ENCODE results near the gene EXOC1L.
"Not testable (repeated sequence)": the region's sequence is repeated elsewhere in the genome, so short reads cannot be mapped to it uniquely, and the experiment has no call there.

Gene EXOC1L

GRCh38 chr4:55838952-55839351 lies 19.4 kb downstream of the EXOC1L start:
- peak; percentile 50 for DNase-seq

- no peak for DNase-seq
These were observed 21.4 kb downstream of the EXOC1L start for GRCh38 chr4:55840956-55841355.

- DNase-seq, result peak; percentile 34
These were observed 22.0 kb downstream of the EXOC1L start for GRCh38 chr4:55841373-55842239.

- not testable (repeated sequence) for DNase-seq
These were observed 22.7 kb downstream of the EXOC1L start for GRCh38 chr4:55842312-55842711.

GRCh38 chr4:55849724-55850123 lies 30.1 kb downstream of the EXOC1L start:
- DNase-seq, result no peak

- no peak for DNase-seq
These were observed 32.3 kb downstream of the EXOC1L start for GRCh38 chr4:55851885-55852284.

GRCh38 chr4:55853484-55854046 lies 34.0 kb downstream of the EXOC1L start, which contains the start of gene EXOC1:
Gene EXOC1 (plus strand): TSS chr4:55853648. CDS start chr4:55858324, 4,676 bp downstream.
- DNase-seq, result peak; percentile 98

- DNase-seq, result no peak
These were observed 34.5 kb downstream of the EXOC1L start for GRCh38 chr4:55854129-55854528.

- no peak for DNase-seq
These were observed 38.0 kb downstream of the EXOC1L start for GRCh38 chr4:55857586-55857985.

GRCh38 chr4:55859711-55860110 lies 40.1 kb downstream of the EXOC1L start:
- DNase-seq, result no peak

GRCh38 chr4:55864577-55865223 lies 45.1 kb downstream of the EXOC1L start:
- no peak for DNase-seq

- no peak for DNase-seq
These were observed 45.7 kb downstream of the EXOC1L start for GRCh38 chr4:55865228-55865806.

GRCh38 chr4:55866290-55866907 lies 46.8 kb downstream of the EXOC1L start:
- peak; percentile 80 for DNase-seq

GRCh38 chr4:55866973-55867574 lies 47.5 kb downstream of the EXOC1L start:
- DNase-seq, result peak; percentile 82

- no peak for DNase-seq
These were observed 49.0 kb downstream of the EXOC1L start for GRCh38 chr4:55868581-55869090.

- DNase-seq, result no peak
These were observed 51.8 kb downstream of the EXOC1L start for GRCh38 chr4:55871299-55871800.

GRCh38 chr4:55874831-55875230 lies 55.2 kb downstream of the EXOC1L start:
- no peak for DNase-seq

GRCh38 chr4:55876387-55876786 lies 56.8 kb downstream of the EXOC1L start:
- DNase-seq, result no peak

- no peak for DNase-seq
These were observed 59.6 kb downstream of the EXOC1L start for GRCh38 chr4:55879224-55879623.

- no peak for DNase-seq
These were observed 61.2 kb downstream of the EXOC1L start for GRCh38 chr4:55880652-55881280.

- peak; percentile 45 for DNase-seq
These were observed 64.7 kb downstream of the EXOC1L start for GRCh38 chr4:55884093-55884850.
